ENCODE data around the gene CAPG.
"Not testable (repeated sequence)": the region's sequence is repeated elsewhere in the genome, so short reads cannot be mapped to it uniquely, and the experiment has no call there.

CAPG gene

GRCh38 chr2:85409845-85410583 is at the start of gene CAPG:
Gene CAPG (minus strand): TSS chr2:85410366. CDS start chr2:85402145, 8,221 bp downstream.
- DNase-seq (ENCODE audit: low read depth, low spot score) = no peak

GRCh38 chr2:85459771-85460170 is 49.6 kb upstream of the CAPG start:
- DNase-seq (ENCODE audit: low read depth, low spot score) = no peak

GRCh38 chr2:85458601-85459563 is 48.7 kb upstream of the CAPG start:
- no peak for DNase-seq (ENCODE audit: low read depth, low spot score)

GRCh38 chr2:85457877-85458316 is 47.7 kb upstream of the CAPG start:
- no peak for DNase-seq (ENCODE audit: low read depth, low spot score)

GRCh38 chr2:85457043-85457442 is 46.9 kb upstream of the CAPG start:
- DNase-seq (ENCODE audit: low read depth, low spot score) = no peak

GRCh38 chr2:85455552-85456090 is 45.5 kb upstream of the CAPG start:
- DNase-seq (ENCODE audit: low read depth, low spot score) = no peak

- DNase-seq (ENCODE audit: low read depth, low spot score) = no peak
Observed at GRCh38 chr2:85453571-85453970, 43.4 kb upstream of the CAPG start.

GRCh38 chr2:85452237-85452636 is 42.1 kb upstream of the CAPG start:
- DNase-seq (ENCODE audit: low read depth, low spot score) = no peak

- DNase-seq (ENCODE audit: low read depth, low spot score) = no peak
Observed at GRCh38 chr2:85449214-85449588, 39.0 kb upstream of the CAPG start.

- DNase-seq (ENCODE audit: low read depth, low spot score) = no peak
Observed at GRCh38 chr2:85448461-85449213, 38.5 kb upstream of the CAPG start.

GRCh38 chr2:85447222-85447585 is 37.0 kb upstream of the CAPG start:
- DNase-seq (ENCODE audit: low read depth, low spot score) = no peak

- no peak for DNase-seq (ENCODE audit: low read depth, low spot score)
Observed at GRCh38 chr2:85446296-85447221, 36.4 kb upstream of the CAPG start.

GRCh38 chr2:85445316-85446295 is 35.4 kb upstream of the CAPG start:
- no peak for DNase-seq (ENCODE audit: low read depth, low spot score)

GRCh38 chr2:85444629-85445172 is 34.5 kb upstream of the CAPG start:
- no peak for DNase-seq (ENCODE audit: low read depth, low spot score)

- DNase-seq (ENCODE audit: low read depth, low spot score) = no peak
Observed at GRCh38 chr2:85441864-85442263, 31.7 kb upstream of the CAPG start.

- DNase-seq (ENCODE audit: low read depth, low spot score) = no peak
Observed at GRCh38 chr2:85440729-85441128, 30.6 kb upstream of the CAPG start.

- DNase-seq (ENCODE audit: low read depth, low spot score) = no peak
Observed at GRCh38 chr2:85439986-85440385, 29.8 kb upstream of the CAPG start.

GRCh38 chr2:85439569-85439968 is 29.4 kb upstream of the CAPG start:
- not testable (repeated sequence) for DNase-seq (ENCODE audit: low read depth, low spot score)

- no peak for DNase-seq (ENCODE audit: low read depth, low spot score)
Observed at GRCh38 chr2:85439025-85439472, 28.9 kb upstream of the CAPG start.
